Renal pelvis (tissue), 4 donors: ENCODE measurements around the gene CRYZL1. TPM values are rescaled to one million over a fixed set of nuclear protein-coding genes. Genes with fewer than 3 reads are reported as not detected.
"Not testable (repeated sequence)": the region's sequence is repeated elsewhere in the genome, so short reads cannot be mapped to it uniquely, and the experiment has no call there.

Experiments
- DNase-seq: peaks from one replicate; pipeline ENCODE4 v3.0.0-alpha.2; 2013
- polyA plus RNA-seq, 3 donors: library from polyadenylated mRNA; unstranded; fragments of 120-200 nt; gene quantifications; one replicate each; pipeline ENCODE4 v1.2.1, GENCODE V29; 2013; ENCODE audit not compliant: insufficient read length in 3 of 3

The CRYZL1 gene
- polyA plus RNA-seq, 3 donors, result 56.3 to 73.7 (median 67.9) TPM

GRCh38 chr21:33642896-33643657, 1.5 kb upstream of the CRYZL1 start:
- no peak for DNase-seq

GRCh38 chr21:33642027-33642895, 720 bp upstream of the CRYZL1 start, which contains the start of gene ITSN1:
Gene ITSN1, plus strand, starts transcription at chr21:33642501. Its CDS starts 76,328 bp downstream, at chr21:33718829.
- peak; percentile 100 for DNase-seq

- no peak for DNase-seq
Observed at GRCh38 chr21:33640697-33641351, 717 bp downstream of the CRYZL1 start.

GRCh38 chr21:33634254-33634653, 7.3 kb downstream of the CRYZL1 start:
- DNase-seq, result no peak

GRCh38 chr21:33626151-33626550, 15.4 kb downstream of the CRYZL1 start:
- not testable (repeated sequence) for DNase-seq

- no peak for DNase-seq
Observed at GRCh38 chr21:33622253-33622652, 19.3 kb downstream of the CRYZL1 start.

- DNase-seq, result no peak
Observed at GRCh38 chr21:33619726-33620125, 21.8 kb downstream of the CRYZL1 start.

GRCh38 chr21:33618407-33618806, 23.1 kb downstream of the CRYZL1 start:
- DNase-seq, result no peak

- DNase-seq, result not testable (repeated sequence)
Observed at GRCh38 chr21:33617565-33617964, 24.0 kb downstream of the CRYZL1 start.

GRCh38 chr21:33611006-33611744, 30.4 kb downstream of the CRYZL1 start:
- no peak for DNase-seq

GRCh38 chr21:33608559-33608958, 33.0 kb downstream of the CRYZL1 start:
- no peak for DNase-seq

- DNase-seq, result no peak
Observed at GRCh38 chr21:33598051-33598450, 43.5 kb downstream of the CRYZL1 start.

GRCh38 chr21:33588485-33589335, 52.8 kb downstream of the CRYZL1 start, which contains the start of gene DONSON:
Gene DONSON, minus strand, starts transcription at chr21:33588684. Its CDS starts 43 bp downstream, at chr21:33588641.
- DNase-seq, result peak; percentile 84

GRCh38 chr21:33587792-33588484, 53.6 kb downstream of the CRYZL1 start:
- peak; percentile 39 for DNase-seq

- no peak for DNase-seq
Observed at GRCh38 chr21:33586927-33587326, 54.6 kb downstream of the CRYZL1 start.

GRCh38 chr21:33584455-33584854, 57.1 kb downstream of the CRYZL1 start:
- no peak for DNase-seq

GRCh38 chr21:33578959-33579542, 62.5 kb downstream of the CRYZL1 start:
- DNase-seq, result no peak

- no peak for DNase-seq
Observed at GRCh38 chr21:33578214-33578613, 63.3 kb downstream of the CRYZL1 start.

- DNase-seq, result not testable (repeated sequence)
Observed at GRCh38 chr21:33576741-33577141, 64.8 kb downstream of the CRYZL1 start.
